HFFc6 (cell line): Measurements from ENCODE around the gene ASTN2. TPM values are rescaled to one million over a fixed set of nuclear protein-coding genes. Genes with fewer than 3 reads are reported as not detected.

Experiments
- DNase-seq: peaks from one replicate; pipeline ENCODE4 v3.0.0-alpha.2; 2018
- H3K27ac Mint-ChIP-seq: 2 replicates; pipeline ENCODE4 v1.8.0; 2020; ENCODE audit warnings: mild to moderate bottlenecking, mixed read lengths
- H3K27me3 Mint-ChIP-seq: 2 replicates; pipeline ENCODE4 v1.8.0; 2021; ENCODE audit warnings: mild to moderate bottlenecking, moderate library complexity, mixed read lengths; ENCODE audit not compliant: insufficient read depth
- H3K36me3 Mint-ChIP-seq: 2 replicates; pipeline ENCODE4 v1.8.0; 2021; ENCODE audit warnings: low read depth, mixed read lengths
- H3K4me1 Mint-ChIP-seq: 2 replicates; pipeline ENCODE4 v1.8.0; 2020; ENCODE audit warnings: low read depth, mixed read lengths
- H3K4me3 Mint-ChIP-seq: 2 replicates; pipeline ENCODE4 v1.8.0; 2020; ENCODE audit warnings: mild to moderate bottlenecking, moderate library complexity, mixed read lengths
- H3K9me3 Mint-ChIP-seq: 2 replicates; pipeline ENCODE4 v1.8.0; 2020; ENCODE audit warnings: mild to moderate bottlenecking, mixed read lengths
- total RNA-seq, 6 experiments: library from RNA; stranded (reverse); fragmentation: NEBNext Ultra II Directional; extraction: Animal tissue kit (Norgen Biotek cat#: 25700); gene quantifications; 2 replicates in 1 of 6; 3 replicates in 5 of 6; pipeline ENCODE4 v1.2.3, GENCODE V29; 2021
- TF ChIP-seq, protein P1 (sequence below): fragments of 200-600 bp; sonication (generic); IDR thresholded peaks from 2 replicates; pipeline ENCODE4 v1.5.0; 2021; ENCODE audit warnings: antibody characterized with exemption, mild to moderate bottlenecking

Gene ASTN2
- total RNA-seq, 6 experiments from 2014 or later = 7.3 to 9.7 (median 8.3) TPM

DNA sequence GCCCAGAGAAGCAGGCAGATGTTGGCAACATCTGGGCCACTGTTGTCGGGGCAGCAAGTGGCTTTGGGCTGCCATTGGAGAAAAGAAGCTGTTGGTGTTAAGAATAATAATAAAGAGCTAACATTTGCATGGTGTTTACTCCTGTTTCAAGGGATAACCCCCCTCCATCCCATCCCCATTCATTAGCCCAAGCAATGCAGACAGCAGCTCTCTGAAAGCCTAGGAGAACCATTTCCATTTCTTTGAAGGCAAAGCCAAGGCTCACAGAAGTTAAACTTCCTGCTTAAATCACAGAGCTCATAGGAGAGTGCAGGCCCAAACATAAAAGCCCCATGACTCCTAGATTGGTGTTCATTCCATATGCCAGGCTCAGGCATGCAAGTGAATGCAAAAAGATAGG, 175.4 kb downstream of the ASTN2 start:
- no peak for DNase-seq
- no peak overlapping the region for H3K27ac Mint-ChIP-seq
- no peaks in the 10 kb centered on the region for H3K4me1 Mint-ChIP-seq
- H3K36me3 Mint-ChIP-seq = no peaks in the 10 kb centered on the region
- H3K27me3 Mint-ChIP-seq = no peaks in the 10 kb centered on the region; the same call in 1 of the 2 replicates
- TF ChIP-seq, protein P1, sequence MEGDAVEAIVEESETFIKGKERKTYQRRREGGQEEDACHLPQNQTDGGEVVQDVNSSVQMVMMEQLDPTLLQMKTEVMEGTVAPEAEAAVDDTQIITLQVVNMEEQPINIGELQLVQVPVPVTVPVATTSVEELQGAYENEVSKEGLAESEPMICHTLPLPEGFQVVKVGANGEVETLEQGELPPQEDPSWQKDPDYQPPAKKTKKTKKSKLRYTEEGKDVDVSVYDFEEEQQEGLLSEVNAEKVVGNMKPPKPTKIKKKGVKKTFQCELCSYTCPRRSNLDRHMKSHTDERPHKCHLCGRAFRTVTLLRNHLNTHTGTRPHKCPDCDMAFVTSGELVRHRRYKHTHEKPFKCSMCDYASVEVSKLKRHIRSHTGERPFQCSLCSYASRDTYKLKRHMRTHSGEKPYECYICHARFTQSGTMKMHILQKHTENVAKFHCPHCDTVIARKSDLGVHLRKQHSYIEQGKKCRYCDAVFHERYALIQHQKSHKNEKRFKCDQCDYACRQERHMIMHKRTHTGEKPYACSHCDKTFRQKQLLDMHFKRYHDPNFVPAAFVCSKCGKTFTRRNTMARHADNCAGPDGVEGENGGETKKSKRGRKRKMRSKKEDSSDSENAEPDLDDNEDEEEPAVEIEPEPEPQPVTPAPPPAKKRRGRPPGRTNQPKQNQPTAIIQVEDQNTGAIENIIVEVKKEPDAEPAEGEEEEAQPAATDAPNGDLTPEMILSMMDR = no peak
- no peak overlapping the region for H3K4me3 Mint-ChIP-seq
- H3K9me3 Mint-ChIP-seq = peaks cover 55% of the 10 kb centered on the region

DNA sequence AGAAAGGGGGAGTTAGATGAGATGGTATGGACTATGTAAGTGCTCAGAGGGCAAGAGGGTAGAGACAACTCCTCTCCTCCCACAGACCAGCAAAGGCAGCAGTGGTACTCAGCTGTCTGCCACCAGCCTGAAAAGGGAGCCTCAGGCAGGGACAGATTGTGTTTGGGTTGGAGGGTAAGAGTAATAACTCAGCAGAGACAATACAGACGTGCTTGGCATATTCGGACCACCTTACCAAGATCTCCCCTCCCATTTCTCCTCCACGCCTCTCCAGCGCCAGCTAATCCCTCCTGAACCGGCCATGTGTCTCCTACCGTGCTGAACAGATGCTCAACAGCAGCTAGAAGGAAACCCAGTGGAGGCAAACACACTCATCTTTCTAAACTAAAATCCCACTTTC, 180.8 kb downstream of the ASTN2 start:
- no peaks in the 10 kb centered on the region; the same call in 1 of the 2 replicates for H3K27me3 Mint-ChIP-seq
- H3K27ac Mint-ChIP-seq = no peak overlapping the region
- H3K4me1 Mint-ChIP-seq = no peaks in the 10 kb centered on the region
- H3K9me3 Mint-ChIP-seq = peaks cover 60% of the 10 kb centered on the region
- H3K4me3 Mint-ChIP-seq = no peak overlapping the region
- TF ChIP-seq, protein P1 = no peak
- H3K36me3 Mint-ChIP-seq = peaks cover 6% of the 10 kb centered on the region; the same call in 1 of the 2 replicates
- DNase-seq = no peak

DNA sequence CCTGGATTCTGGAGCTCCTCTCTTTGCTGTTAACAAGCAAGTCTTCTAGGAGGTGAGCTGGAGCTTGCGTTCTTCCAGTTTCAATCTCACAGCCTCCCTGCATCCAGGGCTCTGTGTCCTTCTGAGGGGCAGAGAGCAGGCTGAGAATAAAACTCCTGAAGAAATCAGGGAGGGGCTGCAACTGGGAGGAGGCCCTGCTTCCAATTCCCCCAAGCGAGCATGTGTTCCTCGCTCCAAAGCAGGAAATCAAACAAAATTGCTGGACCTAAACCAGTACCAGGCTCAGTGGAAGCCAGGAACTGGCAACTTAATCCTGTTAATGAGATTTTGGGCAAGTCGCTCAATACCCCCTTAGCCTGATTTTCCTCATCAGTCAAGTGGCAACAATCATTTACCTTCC, 181.8 kb downstream of the ASTN2 start:
- TF ChIP-seq, protein P1 = no peak
- Mint-ChIP-seq H3K27ac (no peak overlapping the region), H3K9me3 (peaks cover 57% of the 10 kb centered on the region), H3K4me3 (no peak overlapping the region), H3K27me3 (no peaks in the 10 kb centered on the region; the same call in 1 of the 2 replicates), H3K36me3 (peaks cover 6% of the 10 kb centered on the region; the same call in 1 of the 2 replicates), H3K4me1 (no peaks in the 10 kb centered on the region)
- no peak for DNase-seq

DNA sequence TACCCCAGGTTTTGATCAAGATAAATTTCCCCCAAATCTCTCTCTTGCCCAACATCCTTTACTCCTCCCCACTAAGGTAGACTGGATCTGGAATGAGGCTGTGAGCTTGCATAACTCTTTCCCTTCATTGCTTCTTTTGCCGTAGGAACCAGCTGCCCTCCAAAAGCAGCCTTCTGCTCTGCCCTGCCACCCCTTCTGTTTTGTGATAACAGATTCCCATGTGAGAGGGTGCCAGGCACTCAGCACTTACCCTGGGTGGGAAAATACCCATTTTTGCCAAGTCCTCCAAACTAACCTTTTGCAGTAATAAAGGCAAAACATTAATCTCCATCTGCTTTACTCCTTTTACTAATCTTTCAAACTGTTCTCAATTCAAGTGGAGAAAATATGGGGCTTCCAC, 182.6 kb downstream of the ASTN2 start:
- DNase-seq = no peak
- Mint-ChIP-seq H3K36me3 (peaks cover 6% of the 10 kb centered on the region; the same call in 1 of the 2 replicates), H3K27me3 (no peaks in the 10 kb centered on the region), H3K27ac (no peak overlapping the region), H3K4me3 (no peak overlapping the region), H3K9me3 (peaks cover 52% of the 10 kb centered on the region), H3K4me1 (no peaks in the 10 kb centered on the region)
- TF ChIP-seq, protein P1 = no peak

DNA sequence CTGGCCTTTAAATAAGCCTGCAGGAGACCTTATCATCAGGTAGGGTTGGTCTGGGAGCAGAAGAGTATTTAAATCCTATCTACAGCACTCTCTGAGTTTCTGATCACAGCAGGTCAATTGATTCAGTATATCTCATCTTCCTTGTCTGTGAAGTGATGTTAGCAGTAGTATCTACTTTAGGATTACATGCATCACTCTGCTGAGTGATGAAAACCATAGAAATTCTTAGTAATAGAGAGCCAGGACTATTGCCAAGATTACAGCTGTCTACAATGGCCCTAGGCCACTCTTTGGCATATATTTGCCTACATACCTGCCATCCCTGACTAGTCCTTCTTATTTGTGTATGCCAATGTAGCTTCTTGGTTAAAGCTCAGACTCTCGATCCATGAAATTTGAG, 183.8 kb downstream of the ASTN2 start:
- Mint-ChIP-seq H3K4me1 (no peaks in the 10 kb centered on the region), H3K36me3 (peaks cover 6% of the 10 kb centered on the region; the same call in 1 of the 2 replicates), H3K27me3 (no peaks in the 10 kb centered on the region), H3K9me3 (peaks cover 51% of the 10 kb centered on the region), H3K4me3 (no peak overlapping the region), H3K27ac (no peak overlapping the region)
- TF ChIP-seq, protein P1 = no peak
- DNase-seq = no peak

DNA sequence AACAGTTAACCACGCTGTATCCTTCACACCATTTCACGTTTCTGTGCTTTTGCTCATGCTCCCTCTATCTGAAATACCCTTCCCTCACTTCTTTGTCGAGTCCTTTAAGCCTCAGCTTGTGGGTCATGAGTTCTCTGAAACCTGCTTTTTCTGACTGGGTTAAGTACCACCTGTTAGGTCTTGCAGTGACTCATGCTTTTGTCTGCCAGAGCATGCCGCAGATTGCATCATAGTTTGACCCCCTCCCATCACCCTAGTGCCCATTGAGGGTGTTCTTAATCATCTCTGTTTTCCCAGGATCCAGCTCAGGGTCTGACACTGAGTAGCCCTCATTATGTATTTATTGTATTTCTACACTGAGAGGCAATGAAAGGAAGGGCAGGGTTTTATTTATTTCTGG, 190.2 kb downstream of the ASTN2 start:
- H3K4me3 Mint-ChIP-seq = no peak overlapping the region
- peaks cover 43% of the 10 kb centered on the region for H3K9me3 Mint-ChIP-seq
- TF ChIP-seq, protein P1 = no peak
- no peaks in the 10 kb centered on the region for H3K27me3 Mint-ChIP-seq
- H3K27ac Mint-ChIP-seq = no peak overlapping the region
- no peaks in the 10 kb centered on the region for H3K4me1 Mint-ChIP-seq
- no peaks in the 10 kb centered on the region for H3K36me3 Mint-ChIP-seq
- no peak for DNase-seq
